Endothelial cell of umbilical vein (primary cell): ENCODE results near the gene FANCI. TPM values are rescaled to one million over a fixed set of nuclear protein-coding genes. Genes with fewer than 3 reads are reported as not detected.

Experiments
- BruUV-seq: library from RNA; stranded (reverse); fragments of 400-500 nt; replicated peaks from 2 replicates; lab custom pipeline; 2021; lab: Mats Ljungman, UMichigan
- CTCF ChIA-PET: fragments of 300-600, 350-600 bp; sonication (Branson Sonifier 250); formaldehyde crosslinking; loops from one replicate; lab custom pipeline; 2021; ENCODE audit warnings: antibody characterized with exemption, inconsistent platforms; lab: Charles Lee
- POLR2A ChIA-PET: fragments of 300-600, 350-600 bp; sonication (Branson Sonifier 250); formaldehyde crosslinking; loops from one replicate; lab custom pipeline; 2021; ENCODE audit warnings: antibody characterized with exemption, inconsistent platforms; lab: Charles Lee
- DNase-seq: peaks from one replicate; pipeline ENCODE4 v3.0.0-alpha.2; 2011; ENCODE audit warnings: low read depth, low spot score
- FAIRE-seq: peaks from 2 replicates; lab custom pipeline; 2011; peaks lifted over from hg19 to GRCh38; lab: Jason Lieb, UNC
- H2AFZ ChIP-seq: 2 replicates; pipeline ENCODE4 v1.6.0; 2012; ENCODE audit warnings: low read depth, low read length, control low read depth, inconsistent platforms
- H3K27ac ChIP-seq: 2 replicates; pipeline ENCODE4 v1.5.1; 2011; ENCODE audit warnings: low read depth, mild to moderate bottlenecking, control low read depth, low read length, moderate library complexity; ENCODE audit not compliant: insufficient read depth
- H3K27me3 ChIP-seq, 2 experiments: 2 replicates each; pipeline versions ENCODE4 v1.6.0 to v1.6.1; 2011; ENCODE audit warnings: low read length in 2 of 2, mixed read lengths in 1 of 2; ENCODE audit not compliant: control insufficient read depth in 2 of 2, insufficient read depth in 2 of 2
- H3K36me3 ChIP-seq, 2 experiments: 2 replicates in 1 of 2; 3 replicates in 1 of 2; pipeline ENCODE4 v1.5.1; 2011; ENCODE audit warnings: low read length in 2 of 2, mild to moderate bottlenecking in 1 of 2, moderate library complexity in 1 of 2; ENCODE audit not compliant: control insufficient read depth in 2 of 2, insufficient read depth in 2 of 2; ENCODE audit errors: extremely low read depth in 1 of 2
- H3K4me1 ChIP-seq: 3 replicates; pipeline ENCODE4 v1.5.1; 2011; ENCODE audit warnings: mild to moderate bottlenecking, low read length; ENCODE audit not compliant: control insufficient read depth, insufficient read depth; ENCODE audit errors: extremely low read depth
- H3K4me2 ChIP-seq: 2 replicates; pipeline ENCODE4 v1.6.1; 2011; ENCODE audit warnings: low read length, control low read depth, mixed read lengths; ENCODE audit not compliant: insufficient read depth
- H3K4me3 ChIP-seq, 3 experiments: fragments of 200-600 bp in 1 of 3; sonication (generic), shearing (Covaris generic) in 1 of 3; replicated peaks in 1 of 3; 2 replicates each; pipeline ENCODE4 v1.5.1; 2011 to 2016; ENCODE audit warnings: control low read depth in 3 of 3, low read length in 3 of 3, mild to moderate bottlenecking in 2 of 3, inconsistent platforms in 1 of 3, low read depth in 1 of 3, moderate library complexity in 1 of 3; ENCODE audit not compliant: insufficient read depth in 1 of 3
- H3K79me2 ChIP-seq: 2 replicates; pipeline ENCODE4 v1.6.0; 2012; ENCODE audit warnings: low read length, inconsistent platforms; ENCODE audit not compliant: control insufficient read depth, insufficient read depth
- H3K9ac ChIP-seq: replicated peaks from 2 replicates; pipeline ENCODE3; 2011; ENCODE audit warnings: low read length, control low read depth; ENCODE audit not compliant: insufficient read depth; ENCODE audit errors: extremely low read depth
- H3K9me1 ChIP-seq: replicated peaks from 3 replicates; pipeline ENCODE4 v1.6.0; 2011; ENCODE audit warnings: mild to moderate bottlenecking, low read length; ENCODE audit not compliant: control insufficient read depth, insufficient read depth; ENCODE audit errors: extremely low read depth
- H3K9me3 ChIP-seq: replicated peaks from 2 replicates; pipeline ENCODE4 v1.5.1; 2012; ENCODE audit warnings: low read length, inconsistent platforms; ENCODE audit not compliant: control insufficient read depth, insufficient read depth
- H4K20me1 ChIP-seq: replicated peaks from 2 replicates; pipeline ENCODE3; 2011; ENCODE audit warnings: mild to moderate bottlenecking, low read length; ENCODE audit not compliant: control insufficient read depth, insufficient read depth; ENCODE audit errors: extremely low read depth
- EZH2 ChIP-seq: IDR thresholded peaks from 2 replicates; pipeline ENCODE4 v1.6.1; 2012; ENCODE audit warnings: borderline replicate concordance, low read depth, mild to moderate bottlenecking, moderate library complexity, low read length, inconsistent platforms; ENCODE audit not compliant: severe bottlenecking
- GATA2 ChIP-seq: IDR thresholded peaks from 2 replicates; pipeline ENCODE4 v1.7.0; 2011; ENCODE audit warnings: low read depth, mild to moderate bottlenecking, moderate library complexity, mixed read lengths, low read length; ENCODE audit not compliant: insufficient read length, insufficient read depth
- JUN ChIP-seq: IDR thresholded peaks from 2 replicates; pipeline ENCODE4 v1.6.1; 2011; ENCODE audit warnings: borderline replicate concordance, low read depth; ENCODE audit not compliant: insufficient read length, insufficient read depth
- dilution Hi-C: fragments of 300-500 bp; cut with MboI; formaldehyde crosslinking; loops from one replicate; pipeline ENCODE4 v1.15.0; 2019; ENCODE audit warnings: low sequenced_read_pairs; ENCODE audit not compliant: extremely low pct_ligation_motif_present
- intact Hi-C: fragments of 100-400 bp; cut with micrococcal nuclease; formaldehyde crosslinking; loops from one replicate; pipeline ENCODE4 v1.10.0; 2022
- polyA plus RNA-seq, 4 experiments: library from polyadenylated mRNA; depleted of rRNA in 3 of 4; stranded (reverse) in 3 of 4; unstranded in 1 of 4; fragments of >200 nt; gene quantifications; 2 replicates each; pipeline versions ENCODE4 v1.2.1 to v1.2.3, GENCODE V29; 2011 to 2012; ENCODE audit warnings: missing spikeins in 1 of 4
- total RNA-seq: library from RNA; stranded (reverse); gene quantifications from 2 replicates; pipeline ENCODE4 v1.2.3, GENCODE V29; 2021
- TF ChIP-seq, protein P1 (sequence below), 2 donors: IDR thresholded peaks; 1 replicate in 1 of 2; 2 replicates in 1 of 2; pipeline ENCODE4 v1.5.1; 2011; ENCODE audit warnings: low read length in 2 of 2, mild to moderate bottlenecking in 2 of 2, moderate library complexity in 2 of 2, control low read depth in 1 of 2, inconsistent platforms in 1 of 2, low read depth in 1 of 2; ENCODE audit not compliant: insufficient read depth in 1 of 2; ENCODE audit errors: extremely low read depth in 1 of 2

The FANCI gene
- total and polyA plus RNA-seq, 2 donors (not counting 3 experiments of a cell fraction or from before 2014, with no cell fraction given), result 10.8 to 74.7 TPM

DNA sequence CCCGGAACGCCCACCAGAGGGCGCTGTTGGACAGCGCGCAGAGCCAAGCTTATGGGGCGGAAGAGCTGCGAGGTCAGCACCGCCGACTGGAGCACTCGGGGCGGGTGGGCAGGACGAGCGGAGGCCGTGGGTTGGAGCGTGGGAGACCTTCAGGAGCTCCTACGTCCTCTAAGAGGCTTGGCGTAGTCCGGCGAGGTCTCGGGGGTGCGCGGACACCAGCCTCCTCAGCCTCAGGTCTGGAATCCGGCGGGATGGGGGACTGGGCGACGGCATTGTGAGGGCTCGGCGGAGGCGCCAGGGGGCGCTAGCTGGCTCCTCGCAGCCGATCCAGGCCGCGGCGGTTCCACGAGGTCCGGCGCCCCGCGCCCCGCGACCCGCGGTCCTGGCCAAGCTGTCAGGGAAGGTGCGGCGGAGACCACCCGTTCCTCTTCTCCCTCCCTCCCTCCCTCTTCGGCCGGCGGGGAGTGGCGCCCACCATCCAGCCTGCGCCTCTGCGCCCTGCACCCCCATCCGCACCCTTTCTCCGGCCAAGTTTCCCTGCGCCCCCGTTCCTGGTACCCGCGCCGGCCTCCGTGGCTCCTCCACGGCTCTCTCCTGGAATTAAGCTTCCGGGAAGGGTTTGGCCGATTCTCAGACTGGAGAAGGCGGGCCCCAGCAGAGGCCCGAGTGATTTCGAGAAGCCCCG, 115.1 kb downstream of the FANCI start:
- H4K20me1 ChIP-seq, result no peaks in the 10 kb centered on the region
- ChIA-PET CTCF (interaction anchor here (0.5 to 8.0 kb wide), 55 partner anchors 10 to 380 kb away, joined by 3 to 262 read pairs (median 6); partner anchors contain the start of genes POLG, RHCG and TICRR), POLR2A (interaction anchor here (0.7 kb wide), 1 partner anchor 60 kb away, joined by 3 read pairs; no protein-coding TSS in a partner anchor)
- no TSS peak for BruUV-seq
- no peaks in the 10 kb centered on the region for H3K4me1 ChIP-seq
- peaks cover 53 to 65% of the 10 kb centered on the region in 2 experiments for H3K27me3 ChIP-seq
- H3K36me3 ChIP-seq, result no peaks in the 10 kb centered on the region
- dilution Hi-C loops, result no loop called here
- H3K4me2 ChIP-seq, result peak overlapping the region; percentile 62
- FAIRE-seq (peak; percentile 89), DNase-seq (peak; percentile 88)
- TF ChIP-seq EZH2, result peak; percentile 14
- TF ChIP-seq GATA2, result no peak
- TF ChIP-seq JUN, result no peak
- TF ChIP-seq, protein P1, sequence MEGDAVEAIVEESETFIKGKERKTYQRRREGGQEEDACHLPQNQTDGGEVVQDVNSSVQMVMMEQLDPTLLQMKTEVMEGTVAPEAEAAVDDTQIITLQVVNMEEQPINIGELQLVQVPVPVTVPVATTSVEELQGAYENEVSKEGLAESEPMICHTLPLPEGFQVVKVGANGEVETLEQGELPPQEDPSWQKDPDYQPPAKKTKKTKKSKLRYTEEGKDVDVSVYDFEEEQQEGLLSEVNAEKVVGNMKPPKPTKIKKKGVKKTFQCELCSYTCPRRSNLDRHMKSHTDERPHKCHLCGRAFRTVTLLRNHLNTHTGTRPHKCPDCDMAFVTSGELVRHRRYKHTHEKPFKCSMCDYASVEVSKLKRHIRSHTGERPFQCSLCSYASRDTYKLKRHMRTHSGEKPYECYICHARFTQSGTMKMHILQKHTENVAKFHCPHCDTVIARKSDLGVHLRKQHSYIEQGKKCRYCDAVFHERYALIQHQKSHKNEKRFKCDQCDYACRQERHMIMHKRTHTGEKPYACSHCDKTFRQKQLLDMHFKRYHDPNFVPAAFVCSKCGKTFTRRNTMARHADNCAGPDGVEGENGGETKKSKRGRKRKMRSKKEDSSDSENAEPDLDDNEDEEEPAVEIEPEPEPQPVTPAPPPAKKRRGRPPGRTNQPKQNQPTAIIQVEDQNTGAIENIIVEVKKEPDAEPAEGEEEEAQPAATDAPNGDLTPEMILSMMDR (IDR thresholded peaks at IDR 0.05; ENCODE audit: extremely low read depth in 1 of 2, insufficient read depth in 1 of 2, low read depth in 1 of 2, low read length in 2 of 2), result peak; percentile 76 to 88
- peak overlapping the region in 2 of 3 experiments; percentile 37 to 39 for H3K4me3 ChIP-seq
- no peaks in the 10 kb centered on the region for H3K9me3 ChIP-seq
- peak overlapping the region; percentile 91 for H2AFZ ChIP-seq
- H3K9ac ChIP-seq, result no peak overlapping the region
- H3K9me1 ChIP-seq, result no peaks in the 10 kb centered on the region
- H3K79me2 ChIP-seq, result no peaks in the 10 kb centered on the region
- intact Hi-C loops, result loop anchor here (1.0 to 5.0 kb wide), 5 partner anchors 24 to 198 kb away; partner anchors contain the start of gene POLG
- H3K27ac ChIP-seq, result no peak overlapping the region
